PFSK-1 (cell line): ENCODE data around the gene SRSF8. TPM values are rescaled to one million over a fixed set of nuclear protein-coding genes. Genes with fewer than 3 reads are reported as not detected.

Source experiments
- FOXP2 ChIP-seq: optimal IDR thresholded peaks from 2 replicates; pipeline ENCODE3; 2011; ENCODE audit warnings: borderline replicate concordance, control low read depth, inconsistent platforms; ENCODE audit not compliant: insufficient read depth; ENCODE audit errors: extremely low read length, extremely low read depth
- POLR2AphosphoS5 ChIP-seq: IDR thresholded peaks from 2 replicates; pipeline ENCODE4 v1.6.1; 2012; ENCODE audit warnings: low read depth, mild to moderate bottlenecking, control low read depth, low read length, moderate library complexity
- SIN3A ChIP-seq: IDR thresholded peaks from 2 replicates; pipeline ENCODE4 v1.6.1; 2012; ENCODE audit warnings: mild to moderate bottlenecking, low read length, moderate library complexity, borderline replicate concordance; ENCODE audit not compliant: insufficient read depth
- TAF1 ChIP-seq: IDR thresholded peaks from 2 replicates; pipeline ENCODE4 v1.6.1; 2012; ENCODE audit warnings: low read length, control low read depth, borderline replicate concordance; ENCODE audit not compliant: insufficient read depth
- polyA plus RNA-seq: library from polyadenylated mRNA; unstranded; fragments of >200 nt; gene quantifications from one replicate; pipeline ENCODE4 v1.2.1, GENCODE V29; 2012; ENCODE audit warnings: low read depth, missing spikeins; ENCODE audit not compliant: insufficient read length
- TF ChIP-seq, protein P1 (sequence below), 2 experiments: IDR thresholded peaks; 2 replicates each; pipeline versions ENCODE4 v1.6.1 to v1.8.0; 2011 to 2012; ENCODE audit warnings: low read depth in 2 of 2, low read length in 2 of 2, control low read depth in 1 of 2, inconsistent platforms in 1 of 2, mild to moderate bottlenecking in 1 of 2, moderate library complexity in 1 of 2; ENCODE audit not compliant: insufficient read depth in 1 of 2

SRSF8 gene, protein sequence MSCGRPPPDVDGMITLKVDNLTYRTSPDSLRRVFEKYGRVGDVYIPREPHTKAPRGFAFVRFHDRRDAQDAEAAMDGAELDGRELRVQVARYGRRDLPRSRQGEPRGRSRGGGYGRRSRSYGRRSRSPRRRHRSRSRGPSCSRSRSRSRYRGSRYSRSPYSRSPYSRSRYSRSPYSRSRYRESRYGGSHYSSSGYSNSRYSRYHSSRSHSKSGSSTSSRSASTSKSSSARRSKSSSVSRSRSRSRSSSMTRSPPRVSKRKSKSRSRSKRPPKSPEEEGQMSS
- 15.0 TPM for polyA plus RNA-seq

DNA sequence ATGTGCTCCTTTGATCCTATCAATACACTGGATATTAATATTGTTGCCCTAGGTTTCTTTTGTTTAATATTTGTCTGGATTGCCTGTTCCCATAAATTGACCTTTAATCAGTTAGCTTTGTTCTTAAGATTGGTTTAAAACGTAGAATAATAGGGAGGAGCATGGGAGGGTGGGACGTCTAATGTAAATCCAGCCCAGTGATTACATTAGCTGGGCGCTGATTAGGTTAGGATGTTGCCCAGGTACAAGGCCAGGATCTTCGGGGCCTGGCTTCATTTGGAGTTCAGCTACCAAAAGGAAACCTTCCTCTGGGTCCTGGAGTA, at the start of gene SRSF8:
Gene SRSF8 (plus strand): TSS at position 204 of the 323 bp plus-strand sequence. CDS start 308 bp downstream, outside the sequence.
- TF ChIP-seq FOXP2 (no peak), POLR2AphosphoS5 (no peak), SIN3A (no peak), TAF1 (no peak)
- TF ChIP-seq, protein P1, sequence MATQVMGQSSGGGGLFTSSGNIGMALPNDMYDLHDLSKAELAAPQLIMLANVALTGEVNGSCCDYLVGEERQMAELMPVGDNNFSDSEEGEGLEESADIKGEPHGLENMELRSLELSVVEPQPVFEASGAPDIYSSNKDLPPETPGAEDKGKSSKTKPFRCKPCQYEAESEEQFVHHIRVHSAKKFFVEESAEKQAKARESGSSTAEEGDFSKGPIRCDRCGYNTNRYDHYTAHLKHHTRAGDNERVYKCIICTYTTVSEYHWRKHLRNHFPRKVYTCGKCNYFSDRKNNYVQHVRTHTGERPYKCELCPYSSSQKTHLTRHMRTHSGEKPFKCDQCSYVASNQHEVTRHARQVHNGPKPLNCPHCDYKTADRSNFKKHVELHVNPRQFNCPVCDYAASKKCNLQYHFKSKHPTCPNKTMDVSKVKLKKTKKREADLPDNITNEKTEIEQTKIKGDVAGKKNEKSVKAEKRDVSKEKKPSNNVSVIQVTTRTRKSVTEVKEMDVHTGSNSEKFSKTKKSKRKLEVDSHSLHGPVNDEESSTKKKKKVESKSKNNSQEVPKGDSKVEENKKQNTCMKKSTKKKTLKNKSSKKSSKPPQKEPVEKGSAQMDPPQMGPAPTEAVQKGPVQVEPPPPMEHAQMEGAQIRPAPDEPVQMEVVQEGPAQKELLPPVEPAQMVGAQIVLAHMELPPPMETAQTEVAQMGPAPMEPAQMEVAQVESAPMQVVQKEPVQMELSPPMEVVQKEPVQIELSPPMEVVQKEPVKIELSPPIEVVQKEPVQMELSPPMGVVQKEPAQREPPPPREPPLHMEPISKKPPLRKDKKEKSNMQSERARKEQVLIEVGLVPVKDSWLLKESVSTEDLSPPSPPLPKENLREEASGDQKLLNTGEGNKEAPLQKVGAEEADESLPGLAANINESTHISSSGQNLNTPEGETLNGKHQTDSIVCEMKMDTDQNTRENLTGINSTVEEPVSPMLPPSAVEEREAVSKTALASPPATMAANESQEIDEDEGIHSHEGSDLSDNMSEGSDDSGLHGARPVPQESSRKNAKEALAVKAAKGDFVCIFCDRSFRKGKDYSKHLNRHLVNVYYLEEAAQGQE (IDR thresholded peaks at IDR 0.05; ENCODE audit: insufficient read depth in 1 of 2, low read depth in 2 of 2, low read length in 2 of 2), result no peak

DNA sequence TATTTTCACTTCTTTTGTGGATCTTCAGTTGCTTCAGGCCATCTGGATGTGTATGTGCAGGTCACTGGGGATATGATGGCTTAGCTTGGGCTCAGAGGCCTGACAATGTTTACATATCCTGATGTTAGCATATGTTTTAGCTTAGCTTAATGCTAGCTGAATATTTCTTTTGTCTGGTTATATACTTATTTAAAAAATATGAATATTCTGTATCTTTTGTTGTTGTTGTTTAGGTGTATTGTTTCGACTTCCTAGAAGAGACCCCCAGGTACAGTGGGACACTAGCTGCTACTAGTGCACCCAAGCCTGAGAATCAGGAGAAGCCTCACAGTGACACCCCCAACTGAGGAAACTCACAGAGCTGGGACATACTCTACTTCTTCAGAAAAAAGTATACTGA, 41.8 kb upstream of the SRSF8 start, which contains the start of gene KDM4E:
Gene KDM4E (plus strand): TSS at position 301 of the 400 bp plus-strand sequence. CDS start 300 bp downstream, outside the sequence.
- TF ChIP-seq POLR2AphosphoS5 (no peak), SIN3A (no peak), TAF1 (no peak), FOXP2 (no peak)
- TF ChIP-seq, protein P1 (IDR thresholded peaks at IDR 0.05; ENCODE audit: insufficient read depth in 1 of 2, low read depth in 2 of 2, low read length in 2 of 2), result no peak

DNA sequence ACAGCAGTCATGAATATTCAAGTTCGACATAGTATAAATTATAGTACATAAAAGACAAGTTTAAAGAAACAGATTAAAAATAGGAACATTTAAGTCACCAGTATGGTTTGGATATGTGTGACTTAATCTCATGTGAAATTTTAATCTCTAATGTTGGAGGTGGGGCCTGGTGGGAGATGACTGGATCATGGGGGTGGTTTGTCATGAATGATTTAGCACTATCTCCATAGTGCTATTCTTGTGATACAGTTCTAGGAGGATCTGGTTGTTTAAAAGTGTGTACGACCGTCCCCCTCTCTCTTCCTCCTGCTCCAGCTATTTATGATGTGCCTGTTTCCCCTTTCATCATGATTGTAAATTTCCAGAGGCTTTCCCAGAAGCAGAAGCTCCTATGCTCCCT, 38.4 kb upstream of the SRSF8 start:
- TF ChIP-seq TAF1, result no peak
- TF ChIP-seq POLR2AphosphoS5, result no peak
- TF ChIP-seq, protein P1 (IDR thresholded peaks at IDR 0.05; ENCODE audit: insufficient read depth in 1 of 2, low read depth in 2 of 2, low read length in 2 of 2), result no peak
- no peak for TF ChIP-seq SIN3A
- no peak for TF ChIP-seq FOXP2

DNA sequence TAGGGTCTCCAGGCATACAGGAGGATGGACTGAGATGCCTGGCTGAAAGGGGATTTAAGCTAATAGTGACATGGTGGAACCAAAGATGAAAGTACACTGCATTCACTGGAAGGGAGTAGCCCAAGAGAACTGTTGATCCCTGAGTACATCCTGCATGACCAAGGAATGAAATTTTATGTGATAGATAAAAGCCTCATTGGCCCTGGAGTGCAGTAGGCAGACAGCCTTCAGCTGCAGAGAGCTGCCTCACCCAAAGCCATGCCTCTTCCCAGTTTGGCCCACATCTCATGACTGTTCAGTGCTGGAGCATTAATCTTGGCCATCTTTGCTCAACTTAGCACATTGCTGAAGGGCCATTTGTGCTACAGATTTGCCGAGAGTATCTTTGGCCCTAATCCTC, 33.7 kb upstream of the SRSF8 start:
- TF ChIP-seq POLR2AphosphoS5 (no peak), FOXP2 (no peak), TAF1 (no peak), SIN3A (no peak)
- TF ChIP-seq, protein P1 (IDR thresholded peaks at IDR 0.05; ENCODE audit: insufficient read depth in 1 of 2, low read depth in 2 of 2, low read length in 2 of 2), result no peak
